Uterus (tissue), 4 donors: ENCODE data around the gene UBAC1. TPM values are rescaled to one million over a fixed set of nuclear protein-coding genes. Genes with fewer than 3 reads are reported as not detected.

ENCODE experiments used
- DNase-seq, 2 donors: peaks; one replicate each; pipeline ENCODE4 v3.0.0-alpha.2; 2019 to 2020
- H3K27ac ChIP-seq, 2 donors: fragments of 200-600 bp; sonication (generic); 1 replicate in 1 of 2; 2 replicates in 1 of 2; pipeline ENCODE4 v1.5.1; 2016 to 2018
- H3K27me3 ChIP-seq, 2 donors: fragments of 200-600 bp; sonication (generic); one replicate each; pipeline ENCODE4 v1.5.1; 2018 to 2019; ENCODE audit warnings: control low read depth in 1 of 2
- H3K36me3 ChIP-seq, 2 donors: fragments of 200-600 bp; sonication (generic); one replicate each; pipeline ENCODE4 v1.5.1; 2019; ENCODE audit warnings: control low read depth in 1 of 2
- H3K4me1 ChIP-seq, 2 donors: fragments of 200-600 bp; sonication (generic); one replicate each; pipeline ENCODE4 v1.5.1; 2018 to 2019; ENCODE audit warnings: control low read depth in 1 of 2
- H3K4me3 ChIP-seq, 2 donors: fragments of 200-600 bp; sonication (generic); 1 replicate in 1 of 2; 2 replicates in 1 of 2; pipeline ENCODE4 v1.5.1; 2018 to 2019; ENCODE audit warnings: mild to moderate bottlenecking in 1 of 2
- H3K9me3 ChIP-seq, 2 donors: fragments of 200-600 bp; sonication (generic); one replicate each; pipeline ENCODE4 v1.5.1; 2019; ENCODE audit warnings: control low read depth in 1 of 2
- POLR2A ChIP-seq, 2 donors: fragments of 450-650 bp; IDR thresholded peaks; one replicate each; pipeline ENCODE4 v1.6.1; 2016; ENCODE audit warnings: antibody characterized with exemption in 2 of 2, mild to moderate bottlenecking in 1 of 2, moderate library complexity in 1 of 2
- intact Hi-C: fragments of 100-400 bp; cut with DNase I; formaldehyde crosslinking; loops from one replicate; pipeline ENCODE4 v1.15.1; 2023; ENCODE audit warnings: low total_unique reads
- total RNA-seq, 4 donors: library from RNA; depleted of rRNA in 3 of 4; stranded (reverse); fragments of >200 nt in 3 of 4; gene quantifications; one replicate each; pipeline versions ENCODE4 v1.1.0 to v1.2.4, GENCODE V29; 2014 to 2023
- TF ChIP-seq, protein P1 (sequence below), 4 experiments: fragments of 200-600 bp in 2 of 4; fragments of 450-650 bp in 2 of 4; sonication (generic) in 2 of 4; IDR thresholded peaks; one replicate each; pipeline ENCODE4 v1.5.1; 2016 to 2019; ENCODE audit warnings: antibody characterized with exemption in 4 of 4, mild to moderate bottlenecking in 2 of 4, moderate library complexity in 1 of 4
- donor health status: DM: yes; HTN: yes; CAD: no.

The UBAC1 gene
- total RNA-seq, 4 donors from 2014 or later, result 25.1 to 46.1 (median 35.8) TPM

DNA sequence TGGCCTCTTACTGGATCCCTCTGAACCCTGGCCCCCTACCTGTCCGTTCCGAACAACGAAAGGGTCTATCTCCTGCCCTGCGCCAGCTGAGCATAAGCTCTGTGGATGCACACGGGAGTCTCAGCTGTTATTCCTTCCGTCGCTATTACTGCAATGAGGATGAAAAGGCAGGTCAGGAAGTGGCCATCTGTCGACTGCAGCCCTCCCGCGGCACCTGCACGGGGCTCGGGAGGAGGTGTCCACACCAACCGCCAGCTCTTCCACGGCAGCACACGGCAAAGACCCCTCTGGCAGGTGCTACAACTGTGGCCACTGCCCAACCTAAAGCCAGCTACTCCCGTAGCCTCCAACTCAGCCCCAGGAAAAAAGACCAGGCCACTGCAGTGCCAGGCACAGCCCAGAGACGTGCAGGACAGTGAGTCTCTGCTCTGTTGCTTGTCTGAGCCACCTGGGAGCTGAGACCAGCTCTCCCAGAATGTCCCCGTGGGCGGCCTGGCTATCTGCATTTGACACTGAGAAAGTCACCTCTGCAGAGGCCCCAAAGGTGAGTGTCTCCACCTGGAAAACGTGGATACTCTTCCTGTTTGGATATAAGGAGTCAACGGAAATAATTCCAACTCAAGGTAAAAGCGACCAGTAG lies 72.9 kb downstream of the UBAC1 start:
- Histone ChIP-seq H3K4me3 (no peak overlapping the region), H3K27me3 (no peaks in the 10 kb centered on the region), H3K36me3 (no peaks in the 10 kb centered on the region), H3K9me3 (no peaks in the 10 kb centered on the region), H3K27ac (no peak overlapping the region), H3K4me1 (peaks cover 7 to 20% of the 10 kb centered on the region in 2 donors)
- DNase-seq, result no peak
- intact Hi-C loops, result no loop called here
- no peak for TF ChIP-seq POLR2A (IDR thresholded peaks at IDR 0.05)
- TF ChIP-seq, protein P1, sequence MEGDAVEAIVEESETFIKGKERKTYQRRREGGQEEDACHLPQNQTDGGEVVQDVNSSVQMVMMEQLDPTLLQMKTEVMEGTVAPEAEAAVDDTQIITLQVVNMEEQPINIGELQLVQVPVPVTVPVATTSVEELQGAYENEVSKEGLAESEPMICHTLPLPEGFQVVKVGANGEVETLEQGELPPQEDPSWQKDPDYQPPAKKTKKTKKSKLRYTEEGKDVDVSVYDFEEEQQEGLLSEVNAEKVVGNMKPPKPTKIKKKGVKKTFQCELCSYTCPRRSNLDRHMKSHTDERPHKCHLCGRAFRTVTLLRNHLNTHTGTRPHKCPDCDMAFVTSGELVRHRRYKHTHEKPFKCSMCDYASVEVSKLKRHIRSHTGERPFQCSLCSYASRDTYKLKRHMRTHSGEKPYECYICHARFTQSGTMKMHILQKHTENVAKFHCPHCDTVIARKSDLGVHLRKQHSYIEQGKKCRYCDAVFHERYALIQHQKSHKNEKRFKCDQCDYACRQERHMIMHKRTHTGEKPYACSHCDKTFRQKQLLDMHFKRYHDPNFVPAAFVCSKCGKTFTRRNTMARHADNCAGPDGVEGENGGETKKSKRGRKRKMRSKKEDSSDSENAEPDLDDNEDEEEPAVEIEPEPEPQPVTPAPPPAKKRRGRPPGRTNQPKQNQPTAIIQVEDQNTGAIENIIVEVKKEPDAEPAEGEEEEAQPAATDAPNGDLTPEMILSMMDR (IDR thresholded peaks at IDR 0.05), result no peak

DNA sequence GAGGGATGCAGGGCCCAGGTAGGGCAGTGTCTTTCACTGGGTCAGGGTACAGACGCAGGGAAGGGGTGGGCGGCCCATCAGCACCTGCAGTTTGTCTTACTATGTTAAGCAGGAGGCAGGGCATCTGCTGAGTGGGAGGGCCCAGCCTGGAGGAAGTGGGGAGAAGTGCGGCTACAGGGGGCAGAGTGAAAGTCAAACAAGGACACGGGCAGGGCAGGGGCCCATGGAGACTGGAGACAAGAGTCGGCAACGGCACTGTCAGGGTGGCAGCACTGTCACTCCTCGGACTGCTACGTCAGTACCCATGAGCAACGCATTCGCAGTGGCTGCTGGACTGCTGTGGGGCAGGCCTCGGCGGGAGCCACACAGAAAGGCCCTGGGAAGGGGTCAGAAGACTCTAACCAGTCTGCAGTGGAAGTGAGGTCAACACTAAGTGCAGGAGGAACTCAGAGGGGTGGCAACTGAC lies 73.6 kb downstream of the UBAC1 start:
- Histone ChIP-seq H3K4me3 (no peak overlapping the region), H3K27ac (no peak overlapping the region), H3K4me1 (peaks cover 7 to 20% of the 10 kb centered on the region in 2 donors), H3K36me3 (no peaks in the 10 kb centered on the region), H3K9me3 (no peaks in the 10 kb centered on the region), H3K27me3 (no peaks in the 10 kb centered on the region)
- intact Hi-C loops, result no loop called here
- TF ChIP-seq, protein P1 (IDR thresholded peaks at IDR 0.05), result no peak
- TF ChIP-seq POLR2A (IDR thresholded peaks at IDR 0.05), result no peak
- no peak for DNase-seq

DNA sequence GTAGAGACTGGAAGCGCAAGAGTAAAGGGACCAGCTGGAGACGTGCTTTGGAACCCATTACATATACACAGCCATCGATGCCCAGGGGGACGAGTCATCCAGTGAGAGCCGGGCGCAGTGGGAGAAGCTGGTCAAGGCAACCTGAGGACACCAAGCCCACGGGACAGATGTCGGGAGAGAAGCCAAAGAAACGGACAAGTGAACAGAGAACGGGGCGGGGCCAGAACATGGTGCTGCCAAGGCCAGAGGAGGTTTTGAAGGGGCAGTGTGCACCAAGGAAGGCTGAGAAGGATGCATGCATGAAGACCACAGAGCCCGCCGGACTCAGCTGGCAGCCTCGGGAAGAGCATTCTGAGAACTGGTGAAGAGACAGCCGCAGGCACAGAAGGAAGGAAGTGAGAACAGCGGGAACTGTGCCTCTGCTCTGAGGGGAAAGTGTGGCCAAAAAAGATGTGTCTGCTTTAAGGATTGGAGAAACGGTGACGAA lies 74.1 kb downstream of the UBAC1 start:
- no peaks in the 10 kb centered on the region for H3K27me3 ChIP-seq
- H3K4me1 ChIP-seq, result peaks cover 7 to 20% of the 10 kb centered on the region in 2 donors
- H3K36me3 ChIP-seq, result no peaks in the 10 kb centered on the region
- TF ChIP-seq, protein P1 (IDR thresholded peaks at IDR 0.05), result no peak
- TF ChIP-seq POLR2A (IDR thresholded peaks at IDR 0.05), result no peak
- intact Hi-C loops, result no loop called here
- no peak overlapping the region for H3K4me3 ChIP-seq
- no peak for DNase-seq
- no peak overlapping the region for H3K27ac ChIP-seq
- no peaks in the 10 kb centered on the region for H3K9me3 ChIP-seq

DNA sequence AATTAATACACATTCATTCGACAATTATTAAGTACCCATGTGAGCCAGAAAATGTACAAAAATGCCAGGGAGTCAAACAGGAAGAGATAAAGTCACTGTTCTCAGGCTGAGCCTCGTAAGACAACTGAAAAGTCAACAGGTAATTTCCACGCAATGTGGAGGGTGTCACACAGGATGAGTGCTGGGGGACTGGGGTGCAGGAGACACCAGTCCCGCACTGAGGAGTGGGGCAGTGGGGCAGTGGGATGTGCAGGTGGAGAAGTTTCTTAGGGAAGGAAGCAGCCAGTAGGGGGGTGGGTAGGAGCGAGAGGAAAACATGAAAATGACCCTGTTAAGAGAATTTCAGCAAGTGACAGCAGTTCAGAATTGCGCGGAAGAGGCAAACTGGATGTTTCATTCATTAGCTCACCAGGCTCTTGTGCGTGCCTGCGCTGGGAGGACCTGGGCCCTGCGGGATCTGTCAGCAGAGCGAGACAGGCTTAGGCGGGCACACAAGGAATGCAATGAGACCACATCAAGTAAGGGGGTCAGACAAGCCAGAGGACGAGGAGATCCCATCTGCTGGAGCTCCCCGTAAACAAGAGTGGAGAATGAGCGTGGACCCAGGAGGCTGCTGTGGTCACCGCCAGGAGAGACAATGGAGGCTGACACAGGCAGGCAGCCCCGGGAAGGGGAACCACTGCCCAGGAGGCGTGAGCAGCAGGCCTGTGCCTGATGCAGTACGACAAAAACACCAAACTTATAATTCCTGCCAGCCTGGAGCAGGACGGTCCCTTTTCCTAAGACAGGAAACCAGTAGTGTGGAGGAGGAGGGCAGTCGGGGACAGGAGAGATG lies 74.8 kb downstream of the UBAC1 start:
- Histone ChIP-seq H3K4me3 (no peak overlapping the region), H3K27ac (no peak overlapping the region), H3K36me3 (no peaks in the 10 kb centered on the region), H3K27me3 (no peaks in the 10 kb centered on the region), H3K9me3 (no peaks in the 10 kb centered on the region), H3K4me1 (peaks cover 7 to 20% of the 10 kb centered on the region in 2 donors)
- DNase-seq, result no peak
- TF ChIP-seq, protein P1 (IDR thresholded peaks at IDR 0.05), result no peak
- TF ChIP-seq POLR2A (IDR thresholded peaks at IDR 0.05), result no peak
- intact Hi-C loops, result no loop called here
